HepG2 (cell line): ENCODE measurements around the gene SLC7A10. TPM values are rescaled to one million over a fixed set of nuclear protein-coding genes. Genes with fewer than 3 reads are reported as not detected.

Experiments
- HBP1 ChIP-seq: IDR thresholded peaks from 2 replicates; pipeline ENCODE4 v1.6.1; 2016; ENCODE audit warnings: low read depth, control low read depth
- IRF2 ChIP-seq: IDR thresholded peaks from 2 replicates; pipeline ENCODE4 v1.6.1; 2018; ENCODE audit warnings: missing genetic modification reagents, missing compliant biosample characterization
- LCORL ChIP-seq, 2 experiments: fragments of 450-650 bp in 1 of 2; sonication (generic) in 1 of 2; formaldehyde crosslinking in 1 of 2; IDR thresholded peaks; 2 replicates each; pipeline versions ENCODE4 v1.5.0 to v1.6.1; 2017 to 2020; ENCODE audit warnings: antibody characterized with exemption in 1 of 2, missing genetic modification reagents in 1 of 2
- MTERF4 ChIP-seq: sonication (generic); formaldehyde crosslinking; IDR thresholded peaks from 2 replicates; pipeline ENCODE4 v1.8.0; 2023; ENCODE audit warnings: mild to moderate bottlenecking, missing genetic modification reagents
- NFKB2 ChIP-seq: sonication (generic); formaldehyde crosslinking; IDR thresholded peaks from 2 replicates; pipeline ENCODE4 v1.4.0; 2020; ENCODE audit warnings: missing genetic modification reagents, borderline replicate concordance
- POLR2G ChIP-seq: fragments of 200-400 bp; formaldehyde crosslinking; IDR thresholded peaks from 2 replicates; pipeline ENCODE4 v1.6.1; 2018; ENCODE audit warnings: mild to moderate bottlenecking, low read depth, low read length, moderate library complexity
- RBM39 ChIP-seq: fragments of 200-400 bp; formaldehyde crosslinking; IDR thresholded peaks from one replicate; pipeline ENCODE4 v1.6.1; 2018; ENCODE audit warnings: antibody characterized with exemption, mild to moderate bottlenecking, low read depth, low read length; ENCODE audit not compliant: poor library complexity, severe bottlenecking
- SP2 ChIP-seq: sonication (generic); formaldehyde crosslinking; IDR thresholded peaks from 2 replicates; pipeline ENCODE4 v1.5.1; 2020; ENCODE audit warnings: mild to moderate bottlenecking, missing genetic modification reagents
- TAF15 ChIP-seq: fragments of 200-400 bp; formaldehyde crosslinking; IDR thresholded peaks from one replicate; pipeline ENCODE4 v1.6.1; 2018; ENCODE audit warnings: mild to moderate bottlenecking, low read depth, low read length; ENCODE audit not compliant: poor library complexity, severe bottlenecking
- TARDBP ChIP-seq: sonication (generic); formaldehyde crosslinking; IDR thresholded peaks from 2 replicates; pipeline ENCODE4 v1.8.0; 2022; ENCODE audit warnings: mild to moderate bottlenecking, missing genetic modification reagents
- THAP7 ChIP-seq: sonication (generic); formaldehyde crosslinking; IDR thresholded peaks from 2 replicates; pipeline ENCODE4 v1.8.1; 2023; ENCODE audit warnings: mild to moderate bottlenecking, missing genetic modification reagents
- ZBTB46 ChIP-seq: sonication (generic); formaldehyde crosslinking; IDR thresholded peaks from 2 replicates; pipeline ENCODE4 v1.4.0; 2020; ENCODE audit warnings: mild to moderate bottlenecking, missing genetic modification reagents, borderline replicate concordance
- ZNF225 ChIP-seq: sonication (generic); formaldehyde crosslinking; IDR thresholded peaks from 2 replicates; pipeline ENCODE4 v1.4.0; 2020; ENCODE audit warnings: mild to moderate bottlenecking, missing genetic modification reagents
- ZNF546 ChIP-seq: sonication (generic); formaldehyde crosslinking; conservative IDR thresholded peaks from 2 replicates; pipeline ENCODE4 v1.8.1; 2023; ENCODE audit warnings: mild to moderate bottlenecking, missing genetic modification reagents
- ZNF558 ChIP-seq: sonication (generic); formaldehyde crosslinking; IDR thresholded peaks from 2 replicates; pipeline ENCODE4 v1.9.0; 2022; ENCODE audit warnings: mild to moderate bottlenecking, missing genetic modification reagents, borderline replicate concordance
- ZNF691 ChIP-seq: sonication (generic); formaldehyde crosslinking; IDR thresholded peaks from 2 replicates; pipeline ENCODE4 v1.4.0; 2020; ENCODE audit warnings: missing genetic modification reagents, low read depth, mild to moderate bottlenecking, borderline replicate concordance
- ZNF709 ChIP-seq: sonication (generic); formaldehyde crosslinking; IDR thresholded peaks from 2 replicates; pipeline ENCODE4 v1.5.0; 2020; ENCODE audit warnings: mild to moderate bottlenecking, missing genetic modification reagents
- ZNF740 ChIP-seq: sonication (generic); formaldehyde crosslinking; IDR thresholded peaks from 2 replicates; pipeline ENCODE4 v1.4.0; 2020; ENCODE audit warnings: missing genetic modification reagents
- polyA plus RNA-seq, 8 experiments: library from polyadenylated mRNA; depleted of rRNA in 3 of 8; stranded (reverse) in 7 of 8; unstranded in 1 of 8; fragments of >200 nt; fragmentation: Illumina TruSeq in 4 of 8; extraction: Trizol in 4 of 8; gene quantifications; 2 replicates each; pipeline versions ENCODE4 v1.2.1 to v1.2.3, GENCODE V29; 2011 to 2016; ENCODE audit warnings: low read depth in 4 of 8, missing spikeins in 1 of 8, mixed read lengths in 1 of 8; ENCODE audit not compliant: insufficient read depth in 1 of 8
- total RNA-seq, 5 experiments: library from RNA; depleted of rRNA; stranded (reverse); fragments of >200 nt; fragmentation: Illumina TruSeq; extraction: Trizol; gene quantifications; 2 replicates each; pipeline ENCODE4 v1.2.3, GENCODE V29; 2016; ENCODE audit warnings: low read depth in 1 of 5
- TF ChIP-seq, protein P1 (sequence below), 2 experiments: sonication (generic) in 1 of 2; formaldehyde crosslinking in 1 of 2; IDR thresholded peaks; 2 replicates each; pipeline versions ENCODE4 v1.4.0 to v1.6.1; 2018 to 2020; ENCODE audit warnings: missing genetic modification reagents in 2 of 2, borderline replicate concordance in 1 of 2, low read depth in 1 of 2, mild to moderate bottlenecking in 1 of 2, missing biosample characterization in 1 of 2

Gene SLC7A10
- total and polyA plus RNA-seq, 2 of the 13 experiments (the other 11 are each of a cell fraction or from before 2014, with no cell fraction given) = 1.1 to 2.2 TPM

DNA sequence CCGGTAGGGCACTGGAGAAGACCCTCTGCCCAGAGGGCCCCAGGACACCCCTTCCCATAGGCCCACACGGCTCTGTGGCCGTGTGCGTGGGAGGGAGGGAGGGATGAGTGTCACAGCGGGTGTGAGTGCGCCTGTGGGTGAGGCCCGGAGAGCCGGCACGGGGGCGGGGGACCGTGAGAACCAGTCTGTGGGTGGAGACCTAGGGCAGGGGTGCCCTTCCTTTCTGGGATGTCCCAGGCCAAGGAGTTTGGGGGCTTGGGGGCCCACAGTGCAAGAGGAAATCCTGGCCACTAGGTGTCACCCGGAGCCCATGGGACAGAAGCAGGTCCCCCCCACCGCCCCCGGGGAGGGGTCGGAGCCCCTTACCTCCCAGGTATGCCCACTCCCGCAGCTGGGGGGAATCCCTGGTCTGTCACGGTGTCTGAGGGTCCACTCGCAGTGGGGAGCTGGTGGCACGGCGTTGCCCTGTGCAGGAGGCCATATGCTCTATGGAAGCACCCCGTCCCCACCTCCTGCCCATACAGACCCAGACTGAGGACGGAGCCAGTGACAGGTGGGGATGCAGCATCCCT lies 16.0 kb upstream of the SLC7A10 start (continued):
- TF ChIP-seq LCORL (IDR thresholded peaks at IDR 0.05) (no peak), LCORL (CRISPR knock-in tag; IDR thresholded peaks at IDR 0.05) (peak; percentile 89), IRF2 (CRISPR knock-in tag) (no peak), ZNF546 (CRISPR knock-in tag) (no peak), THAP7 (CRISPR knock-in tag) (peak; percentile 79; the same call in 1 of the 2 replicates), ZNF225 (peak; percentile 64; the same call in 1 of the 2 replicates), ZNF709 (CRISPR knock-in tag) (peak; percentile 43; the same call in 1 of the 2 replicates), ZNF740 (peak; percentile 100), ZNF691 (CRISPR knock-in tag) (peak; percentile 25; the same call in 1 of the 2 replicates), MTERF4 (no peak), RBM39 (peak; percentile 12), ZNF558 (CRISPR knock-in tag) (no peak), ZBTB46 (peak; percentile 39; the same call in 1 of the 2 replicates), NFKB2 (CRISPR knock-in tag) (0 out of 2 replicates have a peak, but pooled peaks have one; percentile 20), POLR2G (no peak), TAF15 (no peak), HBP1 (CRISPR knock-in tag) (0 out of 2 replicates have a peak, but pooled peaks have one; percentile 2), SP2 (0 out of 2 replicates have a peak, but pooled peaks have one; percentile 45), TARDBP (CRISPR knock-in tag) (0 out of 2 replicates have a peak, but pooled peaks have one; percentile 14)
- TF ChIP-seq, protein P1, sequence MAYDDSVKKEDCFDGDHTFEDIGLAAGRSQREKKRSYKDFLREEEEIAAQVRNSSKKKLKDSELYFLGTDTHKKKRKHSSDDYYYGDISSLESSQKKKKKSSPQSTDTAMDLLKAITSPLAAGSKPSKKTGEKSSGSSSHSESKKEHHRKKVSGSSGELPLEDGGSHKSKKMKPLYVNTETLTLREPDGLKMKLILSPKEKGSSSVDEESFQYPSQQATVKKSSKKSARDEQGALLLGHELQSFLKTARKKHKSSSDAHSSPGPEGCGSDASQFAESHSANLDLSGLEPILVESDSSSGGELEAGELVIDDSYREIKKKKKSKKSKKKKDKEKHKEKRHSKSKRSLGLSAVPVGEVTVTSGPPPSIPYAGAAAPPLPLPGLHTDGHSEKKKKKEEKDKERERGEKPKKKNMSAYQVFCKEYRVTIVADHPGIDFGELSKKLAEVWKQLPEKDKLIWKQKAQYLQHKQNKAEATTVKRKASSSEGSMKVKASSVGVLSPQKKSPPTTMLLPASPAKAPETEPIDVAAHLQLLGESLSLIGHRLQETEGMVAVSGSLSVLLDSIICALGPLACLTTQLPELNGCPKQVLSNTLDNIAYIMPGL (CRISPR knock-in tag; IDR thresholded peaks at IDR 0.05; ENCODE audit: borderline replicate concordance in 1 of 2, low read depth in 1 of 2) = peak in 1 of 2 experiments; percentile 85; a peak in 2 of 4 replicates
